AG09319 (cell line): ENCODE data around the gene CYP2A13.
"Not testable (repeated sequence)": the region's sequence is repeated elsewhere in the genome, so short reads cannot be mapped to it uniquely, and the experiment has no call there.

Experiments
- DNase-seq: peaks from one replicate; pipeline ENCODE4 v3.0.0-alpha.2; 2010; ENCODE audit warnings: low read depth; ENCODE audit errors: extremely low read depth
- TF ChIP-seq, protein P1 (sequence below): IDR thresholded peaks from 2 replicates; pipeline ENCODE4 v1.5.1; 2011; ENCODE audit warnings: low read depth, mild to moderate bottlenecking, inconsistent platforms, low read length, moderate library complexity

The CYP2A13 gene, protein sequence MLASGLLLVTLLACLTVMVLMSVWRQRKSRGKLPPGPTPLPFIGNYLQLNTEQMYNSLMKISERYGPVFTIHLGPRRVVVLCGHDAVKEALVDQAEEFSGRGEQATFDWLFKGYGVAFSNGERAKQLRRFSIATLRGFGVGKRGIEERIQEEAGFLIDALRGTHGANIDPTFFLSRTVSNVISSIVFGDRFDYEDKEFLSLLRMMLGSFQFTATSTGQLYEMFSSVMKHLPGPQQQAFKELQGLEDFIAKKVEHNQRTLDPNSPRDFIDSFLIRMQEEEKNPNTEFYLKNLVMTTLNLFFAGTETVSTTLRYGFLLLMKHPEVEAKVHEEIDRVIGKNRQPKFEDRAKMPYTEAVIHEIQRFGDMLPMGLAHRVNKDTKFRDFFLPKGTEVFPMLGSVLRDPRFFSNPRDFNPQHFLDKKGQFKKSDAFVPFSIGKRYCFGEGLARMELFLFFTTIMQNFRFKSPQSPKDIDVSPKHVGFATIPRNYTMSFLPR

DNA sequence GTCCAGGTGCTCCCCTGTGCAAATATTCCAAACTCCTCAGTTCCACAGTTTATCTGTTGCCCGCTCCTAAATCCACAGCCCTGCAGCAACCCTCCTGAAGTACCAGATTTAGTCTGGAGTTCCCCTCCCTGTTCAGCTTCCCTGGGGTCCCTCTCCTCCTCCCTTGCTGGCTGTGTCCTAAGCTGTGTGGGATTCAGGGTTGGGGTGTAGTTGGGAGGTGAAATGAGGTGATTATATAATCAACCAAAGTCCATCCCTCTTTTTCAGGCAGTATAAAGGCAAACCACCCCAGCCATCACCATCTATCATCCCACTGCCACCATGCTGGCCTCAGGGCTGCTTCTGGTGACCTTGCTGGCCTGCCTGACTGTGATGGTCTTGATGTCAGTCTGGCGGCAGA, at the start of gene CYP2A13:
TSS of gene CYP2A13 (plus strand) at position 301 of the 400 bp plus-strand sequence. CDS start at position 322, 21 bp downstream.
- no peak for DNase-seq
- TF ChIP-seq, protein P1, sequence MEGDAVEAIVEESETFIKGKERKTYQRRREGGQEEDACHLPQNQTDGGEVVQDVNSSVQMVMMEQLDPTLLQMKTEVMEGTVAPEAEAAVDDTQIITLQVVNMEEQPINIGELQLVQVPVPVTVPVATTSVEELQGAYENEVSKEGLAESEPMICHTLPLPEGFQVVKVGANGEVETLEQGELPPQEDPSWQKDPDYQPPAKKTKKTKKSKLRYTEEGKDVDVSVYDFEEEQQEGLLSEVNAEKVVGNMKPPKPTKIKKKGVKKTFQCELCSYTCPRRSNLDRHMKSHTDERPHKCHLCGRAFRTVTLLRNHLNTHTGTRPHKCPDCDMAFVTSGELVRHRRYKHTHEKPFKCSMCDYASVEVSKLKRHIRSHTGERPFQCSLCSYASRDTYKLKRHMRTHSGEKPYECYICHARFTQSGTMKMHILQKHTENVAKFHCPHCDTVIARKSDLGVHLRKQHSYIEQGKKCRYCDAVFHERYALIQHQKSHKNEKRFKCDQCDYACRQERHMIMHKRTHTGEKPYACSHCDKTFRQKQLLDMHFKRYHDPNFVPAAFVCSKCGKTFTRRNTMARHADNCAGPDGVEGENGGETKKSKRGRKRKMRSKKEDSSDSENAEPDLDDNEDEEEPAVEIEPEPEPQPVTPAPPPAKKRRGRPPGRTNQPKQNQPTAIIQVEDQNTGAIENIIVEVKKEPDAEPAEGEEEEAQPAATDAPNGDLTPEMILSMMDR: no peak

DNA sequence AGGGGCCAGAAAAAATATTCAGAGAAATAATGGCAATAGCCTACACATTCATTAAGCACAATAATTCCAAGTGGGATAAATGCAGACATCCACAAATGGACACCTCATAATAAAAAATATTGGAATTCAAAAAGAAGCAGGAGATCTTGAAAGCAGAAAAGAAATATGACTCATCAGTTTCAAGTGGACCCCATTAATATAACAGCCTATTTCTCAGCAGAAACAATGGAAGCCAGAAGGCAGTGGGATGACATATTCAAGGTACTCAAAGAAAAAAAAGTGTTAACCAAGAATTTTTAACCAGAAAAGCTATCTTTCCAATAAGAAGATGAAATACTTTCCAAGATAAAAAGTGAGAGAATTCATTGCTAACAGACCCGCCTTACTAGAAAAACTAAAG, 48.4 kb upstream of the CYP2A13 start:
- TF ChIP-seq, protein P1: no peak
- DNase-seq: no peak

DNA sequence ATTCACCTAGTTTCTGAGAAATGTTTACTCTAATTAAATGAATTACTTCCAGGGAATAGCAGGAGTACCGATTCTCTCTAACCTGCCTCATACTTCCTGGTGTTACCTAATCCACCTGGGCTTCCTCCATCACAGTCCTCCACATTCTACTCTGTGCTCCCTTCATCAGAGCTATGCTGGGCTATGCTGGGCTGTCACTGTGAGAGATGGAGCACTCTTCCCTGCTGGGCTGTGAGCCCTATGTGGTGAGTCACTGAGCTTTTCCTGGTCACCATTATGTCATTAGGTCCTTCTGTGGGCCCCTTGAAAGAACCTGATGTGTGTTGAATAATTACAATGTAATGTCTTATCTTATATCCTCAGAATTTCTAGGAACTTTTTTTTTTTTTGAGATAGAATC, 43.2 kb upstream of the CYP2A13 start:
- DNase-seq: not testable (repeated sequence)

DNA sequence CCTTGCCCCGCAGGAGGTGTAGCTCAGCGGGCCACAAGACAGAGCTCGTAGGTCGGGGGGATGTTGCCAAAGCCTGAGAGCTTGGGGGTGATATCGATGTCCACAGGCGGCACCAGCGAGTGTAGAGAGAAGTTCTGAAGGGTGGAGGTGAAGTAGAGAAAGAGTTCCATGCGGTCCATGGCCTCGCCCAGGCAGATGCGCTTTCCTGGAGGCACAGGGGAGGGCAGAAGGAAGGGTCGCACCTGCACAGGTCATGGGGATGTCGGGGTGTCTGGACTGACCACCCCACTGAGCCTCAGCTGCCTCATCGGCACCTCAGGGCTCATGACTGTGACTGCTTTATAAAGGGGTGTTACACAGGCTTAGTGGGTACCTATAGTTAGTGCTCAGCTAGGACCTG, 37.8 kb upstream of the CYP2A13 start:
- no peak for DNase-seq
- TF ChIP-seq, protein P1: no peak

DNA sequence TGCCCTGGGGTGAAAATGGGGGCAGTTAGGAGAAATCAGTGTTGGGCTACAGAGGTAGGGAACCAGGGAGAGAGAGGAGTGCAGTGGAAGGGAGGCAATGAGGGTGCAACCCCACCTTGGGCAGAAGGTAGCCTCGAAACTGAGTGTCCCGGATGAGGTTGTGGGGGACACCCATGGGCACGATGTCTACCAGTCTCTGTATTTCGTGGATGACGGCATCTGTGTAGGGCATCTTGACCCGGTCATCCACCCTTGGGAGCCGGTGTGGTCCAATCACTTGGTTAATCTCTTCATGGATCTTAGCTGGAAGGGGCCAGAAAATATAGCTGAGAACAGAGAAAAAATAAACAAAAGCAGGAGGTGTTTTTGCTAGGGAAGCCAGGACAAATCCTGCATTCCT, 36.1 kb upstream of the CYP2A13 start:
- not testable (repeated sequence) for DNase-seq

DNA sequence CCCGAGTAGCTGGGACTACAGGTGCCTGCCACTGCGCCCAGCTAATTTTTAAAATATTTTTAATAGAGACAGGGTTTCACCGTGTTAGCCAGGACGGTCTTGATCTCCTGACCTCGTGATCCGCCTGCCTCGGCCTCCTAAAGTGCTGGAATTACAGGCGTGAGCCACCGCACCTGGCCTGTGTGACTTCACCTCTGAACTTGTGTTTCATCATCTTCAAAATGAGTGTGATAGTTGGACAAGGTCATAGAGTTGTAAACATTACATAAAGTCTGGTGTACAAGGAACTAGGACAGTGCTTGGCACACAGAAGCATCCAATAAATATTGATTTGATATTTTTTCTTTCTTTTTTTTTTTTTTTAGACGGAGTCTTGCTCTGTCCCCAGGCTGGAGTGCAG, 34.9 kb upstream of the CYP2A13 start:
- not testable (repeated sequence) for DNase-seq

DNA sequence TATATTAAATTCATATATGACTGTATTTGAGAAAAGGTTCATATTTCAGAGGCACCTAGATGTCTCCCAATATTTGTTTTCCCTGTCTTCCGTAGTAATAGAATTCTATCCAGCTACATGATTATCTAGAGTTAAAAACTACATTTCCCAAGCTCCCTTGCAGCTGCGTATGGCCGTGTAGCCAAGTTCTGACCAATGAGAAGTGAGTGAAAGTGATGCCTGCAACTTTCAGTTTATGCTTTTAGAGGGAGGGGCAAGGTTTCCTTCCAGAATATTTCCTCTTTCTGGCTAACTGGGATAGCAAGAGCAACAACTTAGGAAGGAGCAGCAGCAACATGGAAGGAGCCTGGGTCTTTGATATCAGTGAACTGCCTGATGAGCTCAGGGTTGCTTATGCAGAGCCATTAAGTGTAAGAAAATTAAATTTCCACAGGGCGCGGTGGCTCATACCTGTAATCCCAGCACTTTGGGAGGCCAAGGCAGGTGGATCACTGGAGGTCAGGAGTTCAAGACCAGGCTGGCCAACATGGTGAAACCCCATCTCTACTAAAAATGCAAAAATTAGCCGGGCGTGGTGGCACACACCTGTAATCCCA, 23.2 kb upstream of the CYP2A13 start:
- no peak for DNase-seq
- TF ChIP-seq, protein P1: no peak

DNA sequence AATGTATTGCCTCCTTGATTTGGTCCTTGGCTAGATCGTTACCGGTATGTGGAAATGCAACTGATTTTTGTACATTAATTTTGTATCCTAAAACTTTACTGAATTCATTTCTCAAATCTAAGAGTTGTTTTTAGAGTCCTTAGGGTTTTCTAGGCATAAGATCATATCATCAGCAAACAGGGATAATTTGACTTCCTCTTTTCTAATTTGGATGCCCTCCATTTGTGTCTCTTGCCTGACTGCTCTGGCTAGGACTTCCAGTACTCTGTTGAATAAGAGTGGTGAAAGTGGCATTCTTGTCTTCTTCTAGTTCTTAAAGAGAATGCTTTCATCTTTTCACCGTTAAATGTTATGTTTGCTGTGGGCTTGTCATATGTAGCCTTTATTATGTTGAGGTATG, 12.0 kb upstream of the CYP2A13 start:
- no peak for DNase-seq
- TF ChIP-seq, protein P1: no peak

DNA sequence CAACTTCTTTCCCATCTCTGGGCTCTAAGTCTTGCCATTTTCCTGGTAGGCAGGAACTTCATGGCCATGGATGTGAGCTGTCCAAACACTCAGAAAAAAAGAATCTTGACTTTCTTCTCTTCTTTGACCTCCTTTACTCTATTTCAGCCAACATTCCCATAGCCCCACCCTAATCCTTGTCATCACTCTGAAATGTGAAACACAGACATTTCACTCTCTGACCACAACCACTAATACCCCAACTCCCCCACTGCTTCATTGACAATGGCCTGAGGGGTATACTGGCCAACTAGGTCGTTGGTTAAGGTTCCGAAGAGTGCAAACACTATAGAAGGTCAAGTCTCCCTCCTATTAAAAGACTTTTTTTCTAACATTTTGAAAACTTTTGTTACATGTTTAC, 4.7 kb upstream of the CYP2A13 start:
- TF ChIP-seq, protein P1: no peak

More for the DNA sequence above, 4.7 kb upstream of the CYP2A13 start:
- no peak for DNase-seq
